GM12872 (cell line): Measurements from ENCODE around the gene SNX7.

Experiments used
- TF ChIP-seq, protein P1 (sequence below): IDR thresholded peaks from 3 replicates; pipeline ENCODE4 v1.5.1; 2011; ENCODE audit warnings: low read depth, mild to moderate bottlenecking, low read length, moderate library complexity; ENCODE audit not compliant: insufficient read depth

Gene SNX7

DNA sequence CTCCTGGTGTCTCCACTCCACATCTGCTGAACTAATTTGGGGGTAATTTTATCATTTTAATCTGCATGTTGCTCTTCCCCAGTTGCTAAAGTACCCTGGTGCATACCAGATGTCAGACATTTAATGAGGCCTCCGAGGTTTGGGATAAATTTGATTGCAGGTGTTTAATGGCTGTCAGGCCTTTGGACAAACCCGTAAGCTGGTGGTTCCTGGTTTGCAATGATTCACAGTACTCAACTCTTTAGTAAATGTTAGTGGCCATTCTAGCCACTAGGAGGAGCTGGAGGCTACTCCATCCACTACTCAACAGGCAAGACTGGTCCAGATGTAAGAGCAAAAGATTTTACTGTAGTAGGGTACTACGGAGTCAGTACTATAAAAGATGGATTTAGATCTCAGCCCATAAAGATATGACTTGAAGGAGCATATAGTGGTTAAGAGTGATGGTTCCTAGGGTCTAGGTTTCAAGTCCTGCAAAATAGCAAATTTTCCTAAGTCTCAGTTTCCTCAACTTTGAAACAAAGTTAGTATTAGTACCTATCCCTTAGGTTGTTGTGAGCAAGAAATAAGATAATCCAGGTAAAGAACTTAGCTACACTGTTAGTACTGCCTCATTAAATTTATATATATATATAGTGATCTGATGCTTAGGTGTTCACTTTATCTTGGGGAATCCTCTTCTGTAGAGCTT is 132.8 kb downstream of the SNX7 start:
- TF ChIP-seq, protein P1, sequence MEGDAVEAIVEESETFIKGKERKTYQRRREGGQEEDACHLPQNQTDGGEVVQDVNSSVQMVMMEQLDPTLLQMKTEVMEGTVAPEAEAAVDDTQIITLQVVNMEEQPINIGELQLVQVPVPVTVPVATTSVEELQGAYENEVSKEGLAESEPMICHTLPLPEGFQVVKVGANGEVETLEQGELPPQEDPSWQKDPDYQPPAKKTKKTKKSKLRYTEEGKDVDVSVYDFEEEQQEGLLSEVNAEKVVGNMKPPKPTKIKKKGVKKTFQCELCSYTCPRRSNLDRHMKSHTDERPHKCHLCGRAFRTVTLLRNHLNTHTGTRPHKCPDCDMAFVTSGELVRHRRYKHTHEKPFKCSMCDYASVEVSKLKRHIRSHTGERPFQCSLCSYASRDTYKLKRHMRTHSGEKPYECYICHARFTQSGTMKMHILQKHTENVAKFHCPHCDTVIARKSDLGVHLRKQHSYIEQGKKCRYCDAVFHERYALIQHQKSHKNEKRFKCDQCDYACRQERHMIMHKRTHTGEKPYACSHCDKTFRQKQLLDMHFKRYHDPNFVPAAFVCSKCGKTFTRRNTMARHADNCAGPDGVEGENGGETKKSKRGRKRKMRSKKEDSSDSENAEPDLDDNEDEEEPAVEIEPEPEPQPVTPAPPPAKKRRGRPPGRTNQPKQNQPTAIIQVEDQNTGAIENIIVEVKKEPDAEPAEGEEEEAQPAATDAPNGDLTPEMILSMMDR = peak; percentile 79

DNA sequence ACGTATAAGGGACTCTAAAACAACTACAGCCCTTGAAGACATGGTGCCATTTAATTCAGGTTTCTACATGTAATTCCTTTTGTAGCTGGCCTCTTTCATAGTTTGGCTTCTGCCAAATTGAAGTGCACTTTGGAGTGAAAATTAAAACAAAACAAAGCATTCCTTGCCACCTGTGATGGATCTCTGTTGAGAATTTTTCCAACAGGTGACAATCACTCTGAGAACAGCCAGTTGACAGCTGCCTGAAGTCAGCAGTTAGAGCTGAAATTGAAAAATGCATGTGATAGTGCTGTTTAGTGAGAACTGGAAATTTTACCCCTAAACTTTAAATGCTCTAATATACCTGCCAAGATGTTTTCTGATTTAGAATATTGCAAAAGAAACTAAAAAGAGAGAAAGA is 134.5 kb downstream of the SNX7 start:
- TF ChIP-seq, protein P1 = no peak

DNA sequence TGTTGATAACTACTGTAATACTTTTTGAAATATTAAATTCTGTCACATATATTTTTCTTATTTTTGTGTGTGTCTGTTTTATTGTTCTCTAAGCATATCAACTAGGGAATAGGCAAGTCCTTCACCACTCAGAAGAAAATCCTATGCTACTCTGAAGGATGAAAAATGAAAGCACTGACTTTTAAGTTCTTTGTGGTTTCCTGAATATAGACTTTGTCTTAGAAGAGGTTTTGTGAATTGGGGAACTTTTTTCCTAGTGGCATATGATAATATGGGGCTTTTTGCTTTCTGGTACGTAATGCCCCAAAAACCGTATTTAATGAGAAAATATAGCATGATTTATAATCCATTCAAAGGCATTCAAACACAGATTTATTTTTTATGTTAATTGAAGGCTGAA is 136.0 kb downstream of the SNX7 start:
- TF ChIP-seq, protein P1 = no peak
